Esophagus muscularis mucosa (tissue), 4 donors: Measurements from ENCODE around the gene CNGA2. TPM values are rescaled to one million over a fixed set of nuclear protein-coding genes. Genes with fewer than 3 reads are reported as not detected.

Experiments used
- DNase-seq: peaks from one replicate; pipeline ENCODE4 v3.0.0-alpha.2; 2017; ENCODE audit errors: extremely low spot score
- H3K27ac ChIP-seq, 4 donors: fragments of 200-600 bp; sonication (generic); replicated peaks in 1 of 4; 1 replicate in 3 of 4; 2 replicates in 1 of 4; pipeline ENCODE4 v1.5.1; 2016 to 2019; ENCODE audit warnings: mild to moderate bottlenecking in 1 of 4
- H3K27me3 ChIP-seq, 4 donors: fragments of 200-600 bp; sonication (generic); one replicate each; pipeline versions ENCODE4 v1.5.1 to v1.6.0; 2016 to 2019
- H3K36me3 ChIP-seq, 4 donors: fragments of 200-600 bp; sonication (generic); one replicate each; pipeline ENCODE4 v1.5.1; 2016 to 2019
- H3K4me1 ChIP-seq, 4 donors: fragments of 200-600 bp; sonication (generic); one replicate each; pipeline ENCODE4 v1.5.1; 2016 to 2019
- H3K4me3 ChIP-seq, 4 donors: fragments of 200-600 bp; sonication (generic); 1 replicate in 2 of 4; 2 replicates in 2 of 4; pipeline ENCODE4 v1.5.1; 2016 to 2019; ENCODE audit warnings: mild to moderate bottlenecking in 4 of 4, moderate library complexity in 1 of 4
- H3K9me3 ChIP-seq, 4 donors: fragments of 200-600 bp; sonication (generic); 1 replicate in 3 of 4; 2 replicates in 1 of 4; pipeline ENCODE4 v1.5.1; 2016 to 2019
- EP300 ChIP-seq: sonication (generic); formaldehyde crosslinking; IDR thresholded peaks from one replicate; pipeline ENCODE4 v1.6.1; 2017; ENCODE audit warnings: antibody characterized with exemption
- POLR2A ChIP-seq: fragments of 450-650 bp; IDR thresholded peaks from one replicate; pipeline ENCODE4 v1.6.1; 2017; ENCODE audit warnings: antibody characterized with exemption, moderate library complexity, mild to moderate bottlenecking, low read depth
- POLR2AphosphoS5 ChIP-seq, 2 donors: sonication (generic); formaldehyde crosslinking; IDR thresholded peaks; one replicate each; pipeline ENCODE4 v1.6.1; 2017; ENCODE audit warnings: antibody characterized with exemption in 2 of 2
- WGBS: methylation state at CpG from one replicate; pipeline ENCODE4 v1.1.5; 2018; 5-methylcytosine and 5-hydroxymethylcytosine counted together
- intact Hi-C: fragments of 100-400 bp; cut with DNase I; formaldehyde crosslinking; loops from one replicate; pipeline ENCODE4 v1.15.1; 2023
- total RNA-seq, 4 donors: library from RNA; depleted of rRNA; stranded (reverse); fragments of >200 nt; gene quantifications; one replicate each; pipeline versions ENCODE4 v1.1.0 to v1.2.1, GENCODE V29; 2016
- TF ChIP-seq, protein P1 (sequence below), 3 experiments: fragments of 200-600 bp in 2 of 3; fragments of 450-650 bp in 1 of 3; sonication (generic) in 2 of 3; IDR thresholded peaks; one replicate each; pipeline ENCODE4 v1.5.1; 2017 to 2019; ENCODE audit warnings: antibody characterized with exemption in 3 of 3, mild to moderate bottlenecking in 2 of 3, moderate library complexity in 1 of 3

The CNGA2 gene
- total RNA-seq, 4 donors from 2014 or later: not detected

DNA sequence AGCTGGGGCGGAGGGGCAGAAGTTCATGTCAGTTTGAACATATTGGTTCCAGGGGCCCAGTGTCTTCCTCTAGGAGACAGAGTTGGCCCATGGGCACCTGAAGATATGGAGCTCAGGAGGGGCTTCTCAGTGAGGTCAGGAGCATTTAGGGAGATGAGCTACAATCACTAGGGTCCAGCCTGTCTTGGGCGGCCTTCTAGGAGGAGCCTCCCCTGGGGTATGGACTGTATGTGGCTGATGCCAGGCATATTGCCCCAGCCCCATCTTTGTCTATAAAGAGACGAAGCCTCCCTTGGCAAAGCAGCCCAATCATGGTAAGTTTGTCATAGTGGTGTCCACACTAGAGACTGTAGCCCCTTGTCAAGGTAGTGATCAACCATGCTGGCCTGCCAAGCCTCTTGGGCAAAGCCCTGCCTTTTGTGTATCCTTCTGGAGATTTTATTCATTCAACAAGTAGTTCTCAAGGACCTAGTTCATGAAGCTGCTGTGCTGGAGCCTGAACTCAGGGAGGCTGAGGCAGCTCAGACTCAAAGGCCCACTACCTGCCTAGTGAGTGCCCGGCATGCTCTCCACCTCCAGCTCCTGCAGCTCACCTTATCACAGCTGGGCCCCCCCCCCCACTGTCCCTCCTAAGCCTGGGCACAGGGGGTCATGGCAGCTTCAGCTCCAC lies 5.4 kb upstream of the CNGA2 start:
- DNase-seq: no peak
- Histone ChIP-seq H3K27me3 (no peaks in the 10 kb centered on the region), H3K9me3 (no peaks in the 10 kb centered on the region), H3K36me3 (no peaks in the 10 kb centered on the region), H3K4me3 (no peak overlapping the region), H3K27ac (no peak overlapping the region), H3K4me1 (peaks cover 0 to 4% (median 0%) of the 10 kb centered on the region in 4 donors)
- WGBS: 65% methylated on average over 4 of the region's 4 CpGs
- intact Hi-C loops: no loop called here
- TF ChIP-seq POLR2A (no peak), POLR2AphosphoS5 (IDR thresholded peaks at IDR 0.05) (no peak), EP300 (no peak)
- TF ChIP-seq, protein P1, sequence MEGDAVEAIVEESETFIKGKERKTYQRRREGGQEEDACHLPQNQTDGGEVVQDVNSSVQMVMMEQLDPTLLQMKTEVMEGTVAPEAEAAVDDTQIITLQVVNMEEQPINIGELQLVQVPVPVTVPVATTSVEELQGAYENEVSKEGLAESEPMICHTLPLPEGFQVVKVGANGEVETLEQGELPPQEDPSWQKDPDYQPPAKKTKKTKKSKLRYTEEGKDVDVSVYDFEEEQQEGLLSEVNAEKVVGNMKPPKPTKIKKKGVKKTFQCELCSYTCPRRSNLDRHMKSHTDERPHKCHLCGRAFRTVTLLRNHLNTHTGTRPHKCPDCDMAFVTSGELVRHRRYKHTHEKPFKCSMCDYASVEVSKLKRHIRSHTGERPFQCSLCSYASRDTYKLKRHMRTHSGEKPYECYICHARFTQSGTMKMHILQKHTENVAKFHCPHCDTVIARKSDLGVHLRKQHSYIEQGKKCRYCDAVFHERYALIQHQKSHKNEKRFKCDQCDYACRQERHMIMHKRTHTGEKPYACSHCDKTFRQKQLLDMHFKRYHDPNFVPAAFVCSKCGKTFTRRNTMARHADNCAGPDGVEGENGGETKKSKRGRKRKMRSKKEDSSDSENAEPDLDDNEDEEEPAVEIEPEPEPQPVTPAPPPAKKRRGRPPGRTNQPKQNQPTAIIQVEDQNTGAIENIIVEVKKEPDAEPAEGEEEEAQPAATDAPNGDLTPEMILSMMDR (IDR thresholded peaks at IDR 0.05): no peak

DNA sequence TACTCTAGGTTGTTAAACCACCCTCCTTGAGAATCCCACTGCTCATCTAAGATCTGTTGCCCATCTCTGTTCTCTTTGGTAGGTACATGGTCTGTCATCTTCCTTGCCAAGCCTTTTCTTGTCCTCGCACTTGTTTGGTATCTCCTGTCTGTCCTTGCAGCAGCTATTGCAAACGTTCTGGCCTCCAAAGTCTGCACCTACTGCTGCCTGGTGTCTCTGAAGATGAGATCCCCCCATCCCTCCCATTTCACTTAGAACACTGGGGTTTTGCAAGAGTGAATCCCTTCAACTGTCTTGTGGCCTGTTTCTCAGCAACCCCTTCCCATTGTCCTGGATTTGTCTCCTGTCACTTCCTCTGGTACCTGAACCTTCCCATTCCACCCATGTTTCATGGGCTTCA lies 673 bp downstream of the CNGA2 start:
- 51% methylated on average over 2 of the region's 2 CpGs for WGBS
- no peaks in the 10 kb centered on the region for H3K27me3 ChIP-seq
- intact Hi-C loops: no loop called here
- H3K4me3 ChIP-seq: no peak overlapping the region
- H3K27ac ChIP-seq: no peak overlapping the region
- DNase-seq: no peak
- H3K4me1 ChIP-seq: no peaks in the 10 kb centered on the region
- H3K9me3 ChIP-seq: no peaks in the 10 kb centered on the region
- TF ChIP-seq POLR2A: no peak
- TF ChIP-seq POLR2AphosphoS5 (IDR thresholded peaks at IDR 0.05): no peak
- no peaks in the 10 kb centered on the region for H3K36me3 ChIP-seq

DNA sequence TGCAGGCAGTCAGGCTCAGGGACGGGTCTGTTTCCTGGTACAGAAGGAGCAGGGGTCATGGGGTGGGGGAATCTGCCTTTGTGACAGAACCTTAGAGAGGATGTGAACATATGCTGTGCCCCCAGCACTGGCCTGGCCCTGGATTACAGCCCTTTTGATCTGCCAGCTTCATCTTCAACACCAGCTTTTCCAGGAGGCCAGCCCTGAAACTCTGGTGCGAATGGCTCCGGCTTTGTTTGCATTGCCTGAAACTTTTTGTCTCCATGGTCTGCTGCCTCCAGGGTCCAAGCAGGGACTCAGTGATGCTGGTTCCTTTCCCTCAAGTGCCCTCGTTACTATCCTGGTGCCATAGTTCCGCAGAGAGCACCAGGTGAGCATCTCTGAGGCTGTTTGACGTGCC lies 2.1 kb downstream of the CNGA2 start:
- no peaks in the 10 kb centered on the region for H3K4me1 ChIP-seq
- no peaks in the 10 kb centered on the region for H3K9me3 ChIP-seq
- H3K4me3 ChIP-seq: no peak overlapping the region
- intact Hi-C loops: no loop called here
- TF ChIP-seq POLR2A: no peak
- 67% methylated on average over 1 of the region's 6 CpGs for WGBS
- H3K27me3 ChIP-seq: no peaks in the 10 kb centered on the region
- no peak overlapping the region for H3K27ac ChIP-seq
- DNase-seq: no peak
- H3K36me3 ChIP-seq: no peaks in the 10 kb centered on the region

DNA sequence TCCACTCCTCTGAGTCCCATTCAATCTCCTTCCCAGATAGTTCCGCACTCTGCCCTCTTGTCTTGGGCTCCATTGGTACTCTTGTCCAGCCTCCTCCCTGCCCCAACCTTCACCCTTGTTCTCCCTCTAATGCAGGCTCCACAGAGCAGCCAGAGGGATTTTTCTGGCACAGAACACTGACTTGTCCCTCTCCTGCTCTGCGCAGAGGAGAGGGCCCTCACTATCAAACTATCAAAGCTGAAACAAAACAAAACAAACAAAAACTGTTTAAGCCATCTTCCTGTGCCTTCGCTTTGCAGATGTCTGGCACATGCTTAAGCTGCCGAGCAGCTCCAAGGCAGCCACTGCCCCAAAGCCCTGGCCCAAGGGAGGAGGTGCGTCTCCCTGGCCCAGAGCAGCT lies 2.9 kb downstream of the CNGA2 start:
- WGBS: 67% methylated on average over 4 of the region's 5 CpGs
- no peak for DNase-seq
- Histone ChIP-seq H3K36me3 (no peaks in the 10 kb centered on the region), H3K27me3 (no peaks in the 10 kb centered on the region), H3K4me3 (no peak overlapping the region), H3K9me3 (no peaks in the 10 kb centered on the region), H3K27ac (no peak overlapping the region), H3K4me1 (no peaks in the 10 kb centered on the region)
- intact Hi-C loops: no loop called here
- TF ChIP-seq POLR2A (no peak), POLR2AphosphoS5 (IDR thresholded peaks at IDR 0.05) (no peak), EP300 (no peak)
- TF ChIP-seq, protein P1 (IDR thresholded peaks at IDR 0.05): no peak

DNA sequence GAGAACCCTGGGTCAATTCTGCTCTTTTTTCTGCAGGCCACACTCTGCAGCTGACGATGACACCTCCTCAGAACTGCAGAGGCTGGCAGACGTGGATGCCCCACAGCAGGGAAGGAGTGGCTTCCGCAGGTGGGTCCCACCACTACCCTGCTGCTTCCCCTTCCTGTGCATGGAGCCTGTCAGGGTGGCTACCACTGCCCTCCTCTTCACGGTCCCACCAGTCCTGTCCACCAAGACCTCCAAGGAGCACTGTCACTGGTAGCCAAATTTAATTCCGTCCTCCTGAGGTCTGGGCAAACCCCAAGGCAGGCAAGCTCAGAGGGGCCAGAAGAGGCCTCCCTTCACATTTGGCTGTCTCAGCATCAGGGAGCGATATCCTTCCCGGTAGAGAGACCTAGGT lies 4.2 kb downstream of the CNGA2 start:
- no peak overlapping the region for H3K4me3 ChIP-seq
- intact Hi-C loops: no loop called here
- 68% methylated on average over 6 of the region's 7 CpGs for WGBS

More for the DNA sequence above, 4.2 kb downstream of the CNGA2 start:
- Histone ChIP-seq H3K9me3 (no peaks in the 10 kb centered on the region), H3K4me1 (no peaks in the 10 kb centered on the region), H3K36me3 (no peaks in the 10 kb centered on the region), H3K27me3 (no peaks in the 10 kb centered on the region), H3K27ac (no peak overlapping the region)
- TF ChIP-seq EP300 (no peak), POLR2AphosphoS5 (IDR thresholded peaks at IDR 0.05) (no peak), POLR2A (no peak)
- TF ChIP-seq, protein P1 (IDR thresholded peaks at IDR 0.05): no peak
- DNase-seq: no peak
